ENCODE data around the gene TXNRD2. TPM values are rescaled to one million over a fixed set of nuclear protein-coding genes. Genes with fewer than 3 reads are reported as not detected.
A peak's percentile ranks its signal among the peaks of the same experiment; 100 is the strongest.

Gene TXNRD2
- total RNA-seq, 1 donor from 2014 or later, result 40.4 TPM

DNA sequence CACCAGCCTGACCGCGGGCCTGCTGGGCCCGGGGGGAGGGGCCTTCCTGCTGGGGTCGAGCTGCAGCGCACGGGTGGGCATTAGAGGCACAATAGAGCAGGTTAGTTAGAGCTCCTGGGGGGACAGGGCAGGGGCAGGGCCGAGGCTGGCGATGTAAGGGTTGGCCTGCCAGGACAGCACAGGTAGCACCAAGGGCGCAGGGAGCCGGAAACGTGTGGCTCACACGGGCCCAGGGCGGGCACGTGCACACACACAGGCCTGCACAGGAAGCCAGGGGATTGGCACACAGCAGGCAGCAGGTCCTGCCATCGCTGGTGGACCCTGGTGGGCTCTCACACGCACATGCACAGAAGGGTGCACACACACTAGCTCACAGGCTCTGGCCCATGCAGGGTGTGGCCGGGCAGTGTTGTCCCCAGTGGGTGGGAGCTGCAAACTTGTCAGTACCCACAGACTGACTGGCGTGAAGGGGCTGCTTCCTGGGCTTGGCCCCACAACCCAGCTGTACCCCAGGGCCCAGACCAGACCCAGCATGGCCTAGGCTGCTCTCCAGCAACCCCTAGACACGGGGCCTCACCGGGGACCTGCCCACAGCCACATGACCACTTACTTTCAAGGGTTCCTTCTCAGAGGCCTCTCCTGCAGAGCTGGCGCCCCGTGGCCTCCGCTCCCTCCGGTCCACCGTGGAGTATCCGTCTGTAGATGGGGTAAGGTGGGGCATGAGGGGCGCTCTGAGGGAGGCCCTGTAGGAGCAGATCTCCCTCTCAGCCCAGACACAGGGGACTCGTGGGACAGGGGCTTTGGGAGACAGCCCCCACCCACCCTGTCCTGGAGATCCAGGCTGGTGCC is 29.9 kb upstream of the TXNRD2 start:
- intact Hi-C loops (cut with DNase I), result loop anchor here (2.0 to 10.0 kb wide), 2 partner anchors 43 to 143 kb away; partner anchors contain the start of genes RANBP1 and TRMT2A
- ATAC-seq (ENCODE audit: poor library complexity) (peak; percentile 8), DNase-seq (no peak)

DNA sequence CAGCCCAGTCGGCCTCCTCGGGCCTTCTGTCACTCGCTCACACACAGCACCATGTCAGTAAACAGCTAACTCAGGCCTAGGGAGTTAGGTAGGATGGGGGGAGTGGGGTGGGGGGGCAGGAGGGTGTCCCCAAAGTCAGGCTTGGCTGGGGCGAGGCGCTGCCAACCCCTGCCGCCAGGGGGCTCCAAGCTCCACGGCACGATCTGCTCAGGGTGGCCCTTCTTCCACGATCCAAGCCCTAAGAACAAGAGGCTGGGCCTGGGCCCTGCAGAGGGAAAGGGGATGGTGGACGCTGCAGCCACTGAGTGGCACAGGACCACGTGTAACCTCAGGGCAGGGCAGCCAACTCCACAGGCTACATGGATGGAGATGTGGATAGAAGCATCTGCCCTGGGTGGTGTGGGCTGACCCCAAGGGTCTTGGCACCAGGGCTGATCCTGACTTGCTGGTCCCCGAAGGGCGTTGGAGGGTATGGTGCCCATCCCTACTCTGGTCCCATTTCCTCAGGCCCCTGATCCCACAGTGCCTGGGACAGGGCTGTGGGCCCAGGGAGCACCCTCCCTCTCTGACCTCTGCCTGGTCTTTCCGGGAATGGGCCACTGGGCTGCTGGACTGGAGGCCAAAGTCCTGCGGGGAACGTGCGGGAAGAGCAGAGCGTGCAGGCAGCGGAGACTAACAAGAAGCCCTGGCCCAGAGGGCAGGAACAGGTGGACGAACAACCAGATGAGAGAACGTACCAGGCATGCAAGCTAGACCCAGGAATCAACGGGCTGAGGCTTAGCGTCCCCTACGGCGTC is 29.1 kb upstream of the TXNRD2 start:
- peak; percentile 79 for ATAC-seq (ENCODE audit: poor library complexity)
- intact Hi-C loops (cut with DNase I), result loop anchor here (2.0 to 10.0 kb wide), 2 partner anchors 44 to 144 kb away; partner anchors contain the start of genes RANBP1 and TRMT2A
- peak; percentile 85 for DNase-seq

DNA sequence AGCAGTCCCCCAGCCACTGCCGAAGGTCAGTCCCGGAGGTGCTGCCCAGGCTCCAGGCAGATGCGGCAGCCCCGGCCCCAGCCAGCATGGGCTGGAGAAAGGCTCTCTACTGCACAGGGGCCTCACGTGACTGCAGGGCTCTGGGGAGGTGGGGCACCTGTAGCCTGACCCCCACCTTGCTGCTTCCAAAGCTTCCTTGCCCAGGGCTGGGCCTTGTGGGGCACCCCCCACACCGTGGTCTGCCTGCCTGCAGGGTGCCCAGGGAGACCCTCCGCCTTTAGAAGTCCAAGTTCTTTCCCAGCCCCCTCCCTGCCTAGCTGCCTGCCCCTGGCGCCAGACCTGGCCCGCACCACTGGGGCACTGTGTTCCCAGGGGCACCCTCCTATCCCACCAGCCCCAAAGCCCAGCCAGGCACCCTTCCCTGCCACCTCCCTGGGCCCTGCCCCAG is 28.4 kb upstream of the TXNRD2 start:
- peak; percentile 5 for ATAC-seq (ENCODE audit: poor library complexity)
- no peak for DNase-seq

DNA sequence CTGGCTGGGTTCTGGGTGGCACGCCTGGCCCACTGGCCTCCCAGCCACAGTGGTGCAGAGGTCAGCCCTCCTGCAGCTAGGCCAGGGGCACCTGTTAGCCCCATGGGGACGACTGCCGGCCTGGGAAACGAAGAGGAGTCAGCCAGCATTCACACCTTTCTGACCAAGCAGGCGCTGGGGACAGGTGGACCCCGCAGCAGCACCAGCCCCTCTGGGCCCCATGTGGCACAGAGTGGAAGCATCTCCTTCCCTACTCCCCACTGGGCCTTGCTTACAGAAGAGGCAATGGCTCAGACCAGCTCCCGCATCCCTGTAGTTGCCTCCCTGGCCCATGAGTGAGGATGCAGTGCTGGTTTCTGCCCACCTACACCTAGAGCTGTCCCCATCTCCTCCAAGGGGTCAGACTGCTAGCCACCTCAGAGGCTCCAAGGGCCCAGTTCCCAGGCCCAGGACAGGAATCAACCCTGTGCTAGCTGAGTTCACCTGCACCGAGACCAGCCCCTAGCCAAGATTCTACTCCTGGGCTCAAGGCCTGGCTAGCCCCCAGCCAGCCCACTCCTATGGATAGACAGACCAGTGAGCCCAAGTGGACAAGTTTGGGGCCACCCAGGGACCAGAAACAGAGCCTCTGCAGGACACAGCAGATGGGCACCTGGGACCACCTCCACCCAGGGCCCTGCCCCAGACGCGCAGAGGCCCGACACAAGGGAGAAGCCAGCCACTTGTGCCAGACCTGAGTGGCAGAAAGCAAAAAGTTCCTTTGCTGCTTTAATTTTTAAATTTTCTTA is 27.7 kb upstream of the TXNRD2 start:
- DNase-seq, result no peak
- ATAC-seq (ENCODE audit: poor library complexity), result no peak
- intact Hi-C loops (cut with DNase I), result no loop called here

More for the DNA sequence above, 28.4 kb upstream of the TXNRD2 start:
- intact Hi-C loops (cut with DNase I), result loop anchor here (2.0 to 10.0 kb wide), 2 partner anchors 45 to 145 kb away; partner anchors contain the start of genes RANBP1 and TRMT2A

DNA sequence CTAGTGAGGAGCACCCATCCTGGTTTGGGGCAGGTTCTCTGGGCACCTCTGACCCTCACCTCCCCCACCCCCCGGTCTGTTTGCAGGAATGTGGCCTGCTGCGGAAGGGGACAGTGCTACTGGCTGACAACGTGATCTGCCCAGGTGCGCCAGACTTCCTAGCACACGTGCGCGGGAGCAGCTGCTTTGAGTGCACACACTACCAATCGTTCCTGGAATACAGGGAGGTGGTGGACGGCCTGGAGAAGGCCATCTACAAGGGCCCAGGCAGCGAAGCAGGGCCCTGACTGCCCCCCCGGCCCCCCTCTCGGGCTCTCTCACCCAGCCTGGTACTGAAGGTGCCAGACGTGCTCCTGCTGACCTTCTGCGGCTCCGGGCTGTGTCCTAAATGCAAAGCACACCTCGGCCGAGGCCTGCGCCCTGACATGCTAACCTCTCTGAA is 26.9 kb upstream of the TXNRD2 start:
- intact Hi-C loops (cut with DNase I), result no loop called here
- no peak for DNase-seq
- no peak for ATAC-seq (ENCODE audit: poor library complexity)

DNA sequence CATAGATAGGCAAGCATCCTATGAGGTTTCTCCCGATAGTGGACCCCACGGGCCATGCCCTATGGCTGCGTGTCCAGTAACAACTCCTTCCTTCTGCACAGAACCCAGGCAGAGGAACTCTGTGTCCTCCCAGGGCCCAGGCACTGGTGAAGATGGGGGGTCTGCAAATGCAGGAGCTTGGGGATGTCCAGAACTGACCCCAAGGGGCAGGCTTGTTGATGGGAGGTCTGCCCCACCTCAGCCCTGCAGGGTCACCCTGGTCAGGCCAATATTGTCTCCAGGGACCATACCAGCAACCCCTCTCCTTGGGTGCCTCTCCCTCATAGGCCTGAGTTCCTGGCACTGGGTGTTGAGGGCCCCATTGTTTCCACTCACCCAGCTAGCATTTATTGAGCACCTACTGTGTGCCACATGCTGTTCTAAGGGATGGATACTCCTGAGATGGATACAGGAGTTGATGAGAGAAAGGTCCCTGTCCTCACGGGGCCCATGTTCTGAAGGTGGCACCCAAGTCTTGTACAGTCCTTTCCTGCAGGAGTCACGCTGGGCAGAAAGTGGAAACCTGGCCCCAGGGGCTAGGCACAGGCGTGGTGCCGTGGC is 26.3 kb upstream of the TXNRD2 start:
- DNase-seq (no peak), ATAC-seq (ENCODE audit: poor library complexity) (no peak)
- intact Hi-C loops (cut with DNase I), result no loop called here

DNA sequence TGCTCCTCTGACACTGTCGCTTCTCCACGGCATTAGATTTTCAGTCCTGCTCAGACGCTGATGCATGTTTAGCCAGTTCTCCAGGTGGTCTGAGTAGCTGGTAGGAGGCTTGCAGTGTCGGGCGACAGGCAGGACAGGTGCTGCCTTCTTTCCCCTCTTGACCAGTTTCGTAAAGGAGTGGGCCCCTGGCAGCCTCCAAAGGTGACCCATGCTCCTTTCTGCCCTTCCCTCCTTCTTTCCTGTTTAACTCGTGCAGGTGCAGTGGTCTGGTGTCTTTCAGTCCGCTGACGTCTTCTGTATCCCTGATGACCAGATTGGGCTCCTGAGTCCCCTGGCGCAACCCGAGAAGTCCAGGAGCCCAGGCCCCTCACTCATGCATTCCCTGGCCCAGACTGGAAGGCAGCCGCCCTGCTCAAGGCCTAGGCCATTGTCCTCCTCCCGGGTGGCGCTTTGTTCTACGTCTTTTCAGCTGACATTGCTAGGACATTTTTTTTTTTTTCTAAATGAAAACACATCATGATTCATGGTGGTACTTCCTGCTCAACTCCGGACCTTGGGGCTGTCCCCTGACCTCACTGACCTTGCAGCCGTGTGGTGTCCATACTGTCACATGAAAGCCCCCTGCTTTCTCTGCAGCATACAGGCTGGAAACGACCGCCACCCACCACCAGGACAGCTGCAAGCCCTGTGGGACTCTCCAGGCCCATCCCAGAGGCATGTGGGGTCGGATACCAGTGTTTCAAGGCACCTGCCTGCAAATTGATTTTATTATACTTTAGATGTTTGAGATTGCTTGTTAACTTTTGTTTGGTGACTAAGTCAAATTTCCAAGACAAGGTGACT is 25.5 kb upstream of the TXNRD2 start:
- DNase-seq (no peak), ATAC-seq (ENCODE audit: poor library complexity) (no peak)
- intact Hi-C loops (cut with DNase I), result no loop called here

DNA sequence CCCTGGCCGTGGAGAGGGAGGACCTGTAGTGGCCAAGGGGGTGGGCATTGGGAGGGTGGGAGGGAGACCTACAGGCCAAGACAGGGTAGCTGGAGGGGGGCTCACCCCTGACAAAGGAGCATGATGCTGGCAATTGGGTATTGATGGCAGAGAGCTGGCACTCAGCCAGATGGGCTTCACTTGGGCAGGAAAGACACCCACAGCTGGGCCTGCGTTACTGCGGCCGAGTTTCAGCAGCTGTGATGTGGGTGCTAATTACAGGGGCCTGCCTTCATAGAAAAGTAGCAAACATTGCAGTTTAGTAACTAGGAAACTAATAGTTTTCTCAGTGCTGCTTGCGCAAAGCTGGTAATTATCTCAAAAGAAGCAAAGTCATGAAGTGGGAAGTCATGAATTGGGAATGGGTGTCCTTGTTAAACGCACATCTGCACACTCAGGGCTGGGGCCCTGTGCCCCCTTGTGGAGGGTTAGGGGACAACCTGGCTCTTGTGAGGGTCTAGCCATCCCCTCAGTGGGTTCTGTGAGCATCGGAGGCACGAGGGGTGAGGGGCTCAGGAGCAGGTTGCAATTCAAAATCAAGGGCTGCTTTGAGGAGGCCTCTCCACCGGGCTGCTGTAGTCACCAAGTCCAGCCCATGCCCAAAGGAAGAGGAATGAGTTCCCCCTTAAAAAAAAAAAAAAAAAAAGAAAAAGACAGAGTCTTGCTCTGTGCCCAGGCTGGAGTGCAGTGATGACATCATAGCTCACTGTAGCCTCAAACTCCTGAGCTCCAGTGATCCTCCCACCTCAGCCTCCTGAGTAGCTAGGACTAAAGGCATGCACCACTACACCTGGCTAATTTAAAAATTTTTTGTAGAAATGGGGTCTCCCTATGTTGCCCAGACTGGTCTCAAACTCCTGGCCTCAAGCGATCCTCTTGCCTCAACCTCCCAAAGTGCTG is 24.4 kb upstream of the TXNRD2 start:
- ATAC-seq (ENCODE audit: poor library complexity), result no peak
- no peak for DNase-seq
- intact Hi-C loops (cut with DNase I), result no loop called here

DNA sequence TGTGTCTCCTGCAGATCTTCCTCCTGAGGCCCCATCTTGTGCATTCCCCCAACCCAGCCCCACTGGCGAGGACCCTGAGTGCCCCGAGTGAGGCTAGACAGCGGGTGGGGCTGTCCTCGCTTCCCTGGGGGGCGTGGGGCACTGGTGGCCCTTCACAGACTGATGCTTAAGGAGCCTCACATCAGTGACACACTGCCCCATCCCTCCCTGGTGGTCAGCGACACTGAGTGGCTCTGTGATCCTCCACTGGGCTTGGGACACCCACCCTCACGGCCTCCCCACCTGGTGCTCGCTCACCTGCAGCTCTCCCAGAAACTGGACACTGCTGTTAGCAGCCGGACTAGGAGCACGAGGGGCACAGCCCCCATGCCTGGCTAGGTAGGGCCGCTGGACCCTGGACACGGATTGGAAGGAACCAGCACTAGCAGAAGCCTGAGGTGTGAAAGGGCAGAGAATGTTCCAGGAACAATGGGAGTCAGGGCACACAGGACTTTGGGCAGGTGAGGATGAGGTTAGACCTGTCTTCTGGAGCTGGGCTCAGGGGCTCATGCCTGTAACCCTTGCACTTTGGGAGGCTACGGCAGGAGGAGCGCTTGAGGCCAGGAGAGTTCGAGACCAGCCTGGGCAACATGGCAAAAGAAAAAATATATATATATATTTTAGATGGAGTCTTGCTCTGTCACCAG is 23.2 kb upstream of the TXNRD2 start:
- no peak for DNase-seq
- intact Hi-C loops (cut with DNase I), result no loop called here
- no peak for ATAC-seq (ENCODE audit: poor library complexity)

DNA sequence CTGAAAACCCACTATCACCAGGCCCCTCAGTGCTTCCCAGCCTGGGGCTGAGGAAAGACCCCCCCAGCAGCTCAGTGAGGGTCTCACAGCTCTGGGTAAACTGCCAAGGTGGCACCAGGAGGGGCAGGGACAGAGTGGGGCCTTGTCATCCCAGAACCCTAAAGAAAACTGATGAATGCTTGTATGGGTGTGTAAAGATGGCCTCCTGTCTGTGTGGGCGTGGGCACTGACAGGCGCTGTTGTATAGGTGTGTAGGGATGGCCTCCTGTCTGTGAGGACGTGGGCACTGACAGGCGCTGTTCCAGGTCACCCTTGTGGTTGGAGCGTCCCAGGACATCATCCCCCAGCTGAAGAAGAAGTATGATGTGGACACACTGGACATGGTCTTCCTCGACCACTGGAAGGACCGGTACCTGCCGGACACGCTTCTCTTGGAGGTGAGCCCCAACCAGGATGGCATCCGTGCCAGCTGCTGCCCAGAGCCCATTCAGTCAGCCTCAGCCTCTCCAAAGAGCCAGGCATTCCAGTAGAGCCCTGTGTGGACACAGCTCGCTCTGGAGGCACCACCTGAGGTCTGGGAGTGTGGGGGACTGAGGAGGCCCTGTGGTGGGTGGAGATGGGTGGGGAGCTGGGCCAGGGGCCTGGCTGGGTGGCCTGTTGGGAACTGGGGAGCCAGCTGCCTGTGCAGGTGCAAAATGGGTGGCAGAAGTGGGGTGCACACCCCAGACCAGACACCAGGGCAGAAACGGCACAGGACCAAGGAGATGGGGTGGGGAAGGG is 22.4 kb upstream of the TXNRD2 start:
- DNase-seq (no peak), ATAC-seq (ENCODE audit: poor library complexity) (no peak)
- intact Hi-C loops (cut with DNase I), result no loop called here

DNA sequence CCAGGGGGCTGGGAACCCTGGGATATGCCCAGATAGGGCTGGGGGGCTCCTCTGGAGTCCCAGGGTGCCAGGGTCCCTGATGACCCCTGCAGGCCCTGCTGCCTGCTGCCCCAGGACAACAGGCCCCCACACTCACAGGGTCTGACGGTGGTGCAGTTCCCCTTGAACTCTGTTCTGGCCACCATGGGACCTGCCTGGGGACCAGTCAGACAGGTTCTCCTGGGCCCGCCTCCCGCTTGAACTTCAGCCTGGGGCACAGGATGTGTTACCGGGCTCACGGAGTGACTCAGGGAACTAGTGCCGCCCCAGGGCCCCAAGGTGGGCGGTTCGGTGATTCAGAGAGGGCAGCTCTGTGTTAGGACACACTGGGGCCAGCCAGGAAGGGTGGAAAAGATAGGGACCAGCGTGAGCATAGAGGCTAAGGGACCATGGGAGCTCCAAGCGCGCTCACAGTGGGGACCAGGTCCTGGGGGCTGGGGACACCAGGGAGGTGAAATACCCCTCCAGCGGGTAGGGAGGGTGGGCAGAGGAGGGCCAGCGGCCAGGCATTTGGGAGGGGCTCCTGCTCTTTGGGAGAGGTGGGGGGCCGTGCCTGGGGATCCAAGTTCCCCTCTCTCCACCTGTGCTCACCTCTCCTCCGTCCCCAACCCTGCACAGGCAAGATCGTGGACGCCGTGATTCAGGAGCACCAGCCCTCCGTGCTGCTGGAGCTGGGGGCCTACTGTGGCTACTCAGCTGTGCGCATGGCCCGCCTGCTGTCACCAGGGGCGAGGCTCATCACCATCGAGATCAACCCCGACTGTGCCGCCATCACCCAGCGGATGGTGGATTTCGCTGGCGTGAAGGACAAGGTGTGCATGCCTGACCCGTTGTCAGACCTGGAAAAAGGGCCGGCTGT is 21.5 kb upstream of the TXNRD2 start:
- intact Hi-C loops (cut with DNase I), result no loop called here
- ATAC-seq (ENCODE audit: poor library complexity), result no peak
- peak; percentile 37 for DNase-seq

DNA sequence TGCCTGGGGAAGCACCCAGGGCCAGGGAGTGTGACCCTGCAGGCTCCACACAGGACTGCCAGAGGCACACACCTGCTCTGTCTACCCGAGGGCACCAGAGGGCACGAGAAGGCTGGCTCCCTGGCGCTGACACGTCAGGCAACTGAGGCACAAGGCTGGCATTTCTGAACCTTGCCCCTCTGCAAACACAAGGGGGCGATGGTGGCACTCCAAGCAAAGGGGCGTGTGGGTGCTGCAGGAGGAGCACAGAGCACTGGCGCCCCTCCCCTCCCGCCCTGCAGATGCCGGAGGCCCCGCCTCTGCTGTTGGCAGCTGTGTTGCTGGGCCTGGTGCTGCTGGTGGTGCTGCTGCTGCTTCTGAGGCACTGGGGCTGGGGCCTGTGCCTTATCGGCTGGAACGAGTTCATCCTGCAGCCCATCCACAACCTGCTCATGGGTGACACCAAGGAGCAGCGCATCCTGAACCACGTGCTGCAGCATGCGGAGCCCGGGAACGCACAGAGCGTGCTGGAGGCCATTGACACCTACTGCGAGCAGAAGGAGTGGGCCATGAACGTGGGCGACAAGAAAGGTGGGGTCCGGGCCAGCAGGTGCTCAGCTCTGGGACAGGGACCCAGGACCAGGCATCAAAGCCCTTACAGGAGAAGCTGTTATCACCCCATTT is 20.8 kb upstream of the TXNRD2 start:
- DNase-seq (peak; percentile 78), ATAC-seq (ENCODE audit: poor library complexity) (peak; percentile 30)
- intact Hi-C loops (cut with DNase I), result no loop called here

DNA sequence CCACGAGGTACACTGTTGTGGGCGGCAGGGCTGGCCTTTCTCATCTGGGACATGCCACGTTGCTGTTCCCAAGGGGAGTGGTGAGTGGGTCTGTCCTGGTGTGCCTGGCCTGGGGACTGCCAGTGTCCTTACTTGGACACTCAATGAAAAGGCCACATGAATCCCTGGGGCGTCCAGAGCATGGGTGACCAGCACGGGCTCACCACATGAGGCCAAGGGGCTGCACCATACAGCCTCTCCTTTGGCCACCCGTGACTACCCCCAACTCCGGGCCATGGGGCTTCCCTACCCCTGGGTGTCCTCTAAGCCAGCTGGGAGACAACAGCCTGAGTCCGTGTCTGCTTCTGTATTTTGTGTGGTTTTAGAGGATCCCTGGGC is 20.2 kb upstream of the TXNRD2 start:
- intact Hi-C loops (cut with DNase I), result no loop called here
- no peak for DNase-seq
- ATAC-seq (ENCODE audit: poor library complexity), result no peak

DNA sequence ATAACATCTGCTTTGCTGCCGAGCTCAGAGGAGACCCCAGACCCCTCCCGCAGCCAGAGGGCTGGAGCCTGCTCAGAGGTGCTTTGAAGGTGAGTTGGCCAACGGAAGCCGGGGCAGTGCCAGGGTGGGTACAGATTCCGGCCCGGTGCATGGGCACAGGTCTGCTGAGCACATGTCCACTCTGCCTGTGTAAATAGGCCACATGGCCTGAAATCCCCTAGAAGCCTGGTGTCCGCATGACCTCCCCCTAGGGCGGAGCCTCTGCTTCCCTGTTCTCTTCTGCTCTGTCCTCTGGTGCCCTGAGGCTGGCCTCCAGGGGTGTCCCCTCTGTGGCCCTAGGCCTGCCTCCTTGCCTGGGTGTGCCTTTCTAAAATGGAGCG is 19.6 kb upstream of the TXNRD2 start:
- peak; percentile 38 for DNase-seq
- intact Hi-C loops (cut with DNase I), result no loop called here
- ATAC-seq (ENCODE audit: poor library complexity), result no peak
